GM19035 (cell line): ENCODE measurements around the gene ZNF516.
"Not testable (repeated sequence)": the region's sequence is repeated elsewhere in the genome, so short reads cannot be mapped to it uniquely, and the experiment has no call there.

ENCODE experiments used
- ATAC-seq: cut with Tn5 transposase; IDR thresholded peaks from one replicate; pipeline ENCODE4 v1.9.1; 2021; ENCODE audit not compliant: unreplicated experiment

ZNF516 gene

DNA sequence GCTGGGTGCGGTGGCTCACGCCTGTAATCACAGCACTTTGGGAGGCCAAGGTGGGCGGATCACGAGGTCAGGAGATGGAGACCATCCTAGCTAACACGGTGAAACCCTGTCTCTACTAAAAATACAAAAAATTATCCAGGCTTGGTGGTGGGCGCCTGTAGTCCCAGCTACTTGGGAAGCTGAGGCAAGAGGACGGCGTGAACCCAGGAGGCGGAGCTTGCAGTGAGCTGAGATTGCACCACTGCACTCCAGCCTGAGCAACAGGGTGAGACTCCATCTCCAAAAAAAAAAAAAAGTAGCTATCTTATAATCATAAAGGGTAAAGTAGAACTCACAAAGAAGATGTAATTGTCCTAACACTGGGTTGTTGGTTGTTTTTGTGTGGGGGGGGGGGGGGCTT is 21.5 kb downstream of the ZNF516 start:
- ATAC-seq = not testable (repeated sequence)

GRCh38 chr18:76472829-76473228 is 22.2 kb downstream of the ZNF516 start:
- ATAC-seq = no peak

DNA sequence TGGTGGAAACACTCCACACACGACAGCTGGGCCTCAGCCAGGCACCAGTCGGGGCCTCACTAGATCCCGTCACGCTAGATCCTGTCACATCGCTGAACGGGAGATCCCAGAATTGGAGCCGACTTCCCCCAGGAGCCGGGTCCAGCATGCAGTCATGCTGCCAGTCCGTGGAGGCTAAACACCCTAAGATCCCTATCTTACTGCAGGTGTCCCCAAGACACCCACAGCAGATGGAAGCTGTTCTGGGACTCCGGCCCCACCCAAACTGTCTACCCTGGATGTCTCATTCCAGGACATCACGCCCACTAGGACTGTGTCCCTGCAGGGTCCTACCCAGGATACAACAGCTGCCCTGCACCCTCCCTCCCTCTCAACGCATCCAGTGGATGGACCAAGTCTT is 23.4 kb downstream of the ZNF516 start:
- ATAC-seq = no peak

- ATAC-seq = no peak
Observed at GRCh38 chr18:76468345-76469304, 26.4 kb downstream of the ZNF516 start.

- no peak for ATAC-seq
Observed at GRCh38 chr18:76467371-76468190, 27.5 kb downstream of the ZNF516 start.

GRCh38 chr18:76466410-76466991 is 28.5 kb downstream of the ZNF516 start:
- no peak for ATAC-seq

DNA sequence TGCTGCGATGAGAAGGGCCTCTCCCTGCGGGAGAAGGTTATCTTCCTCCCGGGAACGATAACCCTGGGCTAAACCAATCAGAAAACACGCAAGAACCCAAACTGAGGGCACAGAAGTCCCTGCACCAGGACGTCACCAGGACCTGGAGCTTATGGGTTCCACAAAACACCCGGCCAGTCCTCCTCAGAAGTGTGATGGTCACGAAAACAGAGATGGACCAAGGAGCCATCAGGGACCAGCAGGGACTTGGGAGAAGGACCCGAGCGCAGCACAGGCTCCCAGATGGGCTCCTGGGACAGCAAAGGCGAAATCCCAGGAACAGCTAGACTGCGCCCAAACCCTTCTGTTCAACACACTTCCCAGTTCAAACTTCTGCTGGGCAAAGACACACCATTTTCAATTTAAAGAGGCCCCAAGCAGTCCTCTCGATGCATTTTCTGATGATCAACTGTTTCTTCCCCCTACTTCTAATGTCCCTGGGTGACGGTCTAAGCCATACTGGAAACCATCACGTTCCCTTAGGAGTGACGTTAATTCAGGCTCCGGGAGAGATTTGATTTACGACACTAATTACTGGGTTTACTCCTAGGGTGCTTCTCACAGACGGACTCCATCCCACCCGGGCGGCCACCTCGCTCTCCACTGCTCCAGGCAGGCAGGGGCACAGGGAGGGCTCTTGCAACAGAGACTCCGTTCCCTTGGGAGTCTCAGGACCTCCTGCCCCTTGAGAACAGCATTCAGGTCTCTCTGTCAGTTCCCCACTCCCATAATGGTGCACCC is 29.2 kb downstream of the ZNF516 start:
- ATAC-seq = no peak

- no peak for ATAC-seq
Observed at GRCh38 chr18:76464281-76465259, 30.5 kb downstream of the ZNF516 start.

DNA sequence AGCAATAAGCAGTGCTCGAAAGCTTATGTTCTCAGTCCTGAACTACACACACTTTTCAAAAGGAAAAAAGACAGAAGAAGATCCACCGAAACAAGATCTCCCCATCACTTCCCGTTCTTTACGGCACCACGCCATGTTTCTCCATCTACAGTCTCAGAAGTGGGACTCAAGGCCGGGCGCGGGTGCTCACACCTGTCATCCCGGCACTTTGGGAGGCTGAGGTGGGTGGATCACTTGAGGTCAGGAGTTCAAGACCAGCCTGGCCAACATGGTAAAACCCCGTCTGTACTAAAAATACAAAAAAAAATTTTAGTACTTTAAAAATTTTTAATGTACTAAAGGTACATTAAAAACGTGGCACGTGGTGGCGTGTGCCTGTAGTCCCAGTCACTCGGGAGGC is 31.2 kb downstream of the ZNF516 start:
- ATAC-seq = no peak

DNA sequence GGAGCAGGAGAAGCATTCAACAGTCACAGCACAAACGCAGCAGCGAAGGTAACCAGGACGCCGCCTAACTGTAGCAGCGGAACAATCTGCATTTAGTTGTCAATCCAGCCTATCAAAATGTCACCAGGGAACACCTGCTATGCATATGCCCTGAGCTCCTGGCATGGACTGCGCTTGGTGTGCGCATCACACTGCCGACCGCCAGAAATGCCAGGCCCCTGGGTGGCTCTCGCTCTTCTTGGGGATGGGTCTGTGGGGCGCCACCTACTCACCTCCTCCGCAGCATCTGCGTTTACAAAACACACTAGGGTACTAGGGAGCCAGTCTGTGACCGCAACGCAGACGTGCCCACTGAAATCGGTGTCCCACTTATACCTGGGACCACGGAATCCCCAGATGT is 31.7 kb downstream of the ZNF516 start:
- ATAC-seq = no peak

DNA sequence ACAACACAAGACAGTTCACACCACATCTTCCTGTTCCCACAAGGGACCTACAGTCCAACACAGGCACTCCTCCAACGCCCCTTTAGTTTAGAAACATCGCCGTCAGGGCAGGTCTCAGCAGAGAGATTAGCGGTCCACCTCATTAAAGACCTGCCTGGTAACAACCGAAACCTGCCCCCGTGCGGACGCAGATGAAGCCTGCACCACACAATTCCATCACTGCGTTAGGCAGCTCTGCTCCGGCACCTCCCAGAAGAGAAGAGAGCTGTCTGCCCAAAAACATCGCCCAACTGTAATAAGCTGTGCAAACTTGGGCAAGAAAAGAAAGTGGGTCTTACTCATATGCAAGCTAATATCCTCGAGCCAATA is 32.7 kb downstream of the ZNF516 start:
- no peak for ATAC-seq

DNA sequence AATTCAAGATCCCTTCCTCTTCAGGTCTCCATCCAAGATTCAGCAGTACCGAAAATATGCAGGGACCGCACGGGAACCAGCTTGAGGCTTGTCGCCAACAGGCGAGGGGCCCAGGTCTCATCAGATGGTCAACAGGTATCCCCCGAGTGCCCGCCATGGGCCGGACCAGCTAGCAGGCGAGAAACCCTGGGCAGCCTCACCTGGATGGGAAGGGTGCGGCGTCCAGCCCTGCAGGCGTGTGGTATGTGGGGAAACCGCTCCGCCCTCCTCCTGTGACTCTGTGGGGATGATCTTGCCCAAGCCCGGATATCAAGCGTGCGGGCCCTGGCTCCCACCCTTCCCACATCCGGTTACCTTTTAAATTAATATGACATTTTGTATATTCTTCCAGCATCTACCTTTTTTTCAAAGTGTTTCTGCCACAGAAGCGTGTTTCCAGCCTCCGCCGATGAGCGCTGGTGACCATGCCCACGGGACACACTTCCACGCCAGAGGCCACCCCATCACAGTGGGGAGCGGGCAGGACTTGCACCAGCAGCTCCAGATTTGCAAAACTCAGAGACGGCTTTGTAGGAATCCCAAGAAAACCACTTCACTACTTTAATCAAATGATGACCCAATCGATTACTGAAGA is 33.2 kb downstream of the ZNF516 start:
- ATAC-seq = no peak

GRCh38 chr18:76461148-76461547 is 33.9 kb downstream of the ZNF516 start:
- ATAC-seq = no peak

- ATAC-seq = no peak
Observed at GRCh38 chr18:76460482-76460881, 34.6 kb downstream of the ZNF516 start.

- no peak for ATAC-seq
Observed at GRCh38 chr18:76459687-76460350, 35.2 kb downstream of the ZNF516 start.

DNA sequence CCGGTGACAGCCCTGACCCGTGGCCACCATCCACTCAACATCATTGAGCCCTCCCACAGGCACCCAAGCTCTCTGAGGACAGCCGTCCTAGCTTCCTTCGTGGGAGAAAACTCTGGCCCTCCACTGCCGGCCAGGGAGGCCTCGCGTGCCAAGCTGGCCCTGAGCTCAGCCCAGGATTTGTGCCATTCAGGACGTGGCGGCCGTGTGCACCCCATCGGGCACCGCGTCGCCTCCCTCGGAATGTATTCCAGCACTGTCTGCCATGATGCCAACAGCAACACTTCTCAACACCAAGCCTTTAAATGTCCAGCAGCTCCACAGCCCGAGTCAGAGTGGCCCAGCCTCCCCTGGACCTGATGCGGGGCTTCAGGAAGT is 35.7 kb downstream of the ZNF516 start:
- no peak for ATAC-seq

- ATAC-seq = no peak
Observed at GRCh38 chr18:76458522-76459311, 36.3 kb downstream of the ZNF516 start.

- ATAC-seq = no peak
Observed at GRCh38 chr18:76457957-76458356, 37.1 kb downstream of the ZNF516 start.
